Gastrocnemius medialis (tissue), 4 donors: Measurements from ENCODE around the gene OLR1.

Experiments used
- CTCF ChIP-seq, 5 experiments: fragments of 450-650 bp in 3 of 5; fragments of 200-600 bp in 2 of 5; sonication (generic) in 2 of 5; IDR thresholded peaks in 4 of 5; conservative IDR thresholded peaks in 1 of 5; 1 replicate in 4 of 5; 2 replicates in 1 of 5; pipeline ENCODE4 v1.5.1; 2016 to 2019; ENCODE audit warnings: antibody characterized with exemption in 5 of 5, mild to moderate bottlenecking in 3 of 5, moderate library complexity in 3 of 5
- POLR2A ChIP-seq, 2 donors: fragments of 450-650 bp; IDR thresholded peaks; one replicate each; pipeline ENCODE4 v1.6.1; 2017; ENCODE audit warnings: antibody characterized with exemption in 2 of 2, mild to moderate bottlenecking in 2 of 2, moderate library complexity in 2 of 2

GRCh38 chr12:10115890-10116289, 56.0 kb downstream of the OLR1 start:
- TF ChIP-seq CTCF (IDR thresholded peaks at IDR 0.05 in 4 of 5, conservative IDR thresholded peaks at IDR 0.05 in 1 of 5): no peak
- no peak for TF ChIP-seq POLR2A (IDR thresholded peaks at IDR 0.05)
